Activated CD8-positive, alpha-beta memory T cell treated with anti-CD3 and anti-CD28 coated beads, Interleukin-2, amount 50 U/mL, for 48 hours (primary cell): ENCODE data around the gene IQCM.
"Not testable (repeated sequence)": the region's sequence is repeated elsewhere in the genome, so short reads cannot be mapped to it uniquely, and the experiment has no call there.

Experiments used
- DNase-seq: peaks from one replicate; pipeline ENCODE4 v3.0.0-alpha.2; 2020

The IQCM gene

DNA sequence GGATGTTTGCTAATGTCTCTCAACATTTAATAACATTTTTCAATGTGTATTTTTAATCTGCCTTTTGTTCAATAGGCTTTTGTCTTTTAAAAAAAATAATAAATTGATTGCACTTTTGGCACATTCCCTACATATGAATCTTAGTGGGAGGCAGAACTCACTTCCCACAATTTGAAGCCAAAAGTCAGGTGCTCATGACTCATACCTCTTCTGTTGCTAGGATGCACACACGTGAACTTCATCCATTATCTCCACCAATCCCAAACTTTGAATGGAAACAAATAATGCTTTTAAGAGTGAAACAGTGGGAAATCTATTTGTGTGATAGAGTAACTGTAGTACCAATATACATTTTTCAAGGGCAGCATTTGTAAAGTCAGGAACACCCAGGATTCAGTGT, 260.5 kb downstream of the IQCM start:
- DNase-seq = no peak

DNA sequence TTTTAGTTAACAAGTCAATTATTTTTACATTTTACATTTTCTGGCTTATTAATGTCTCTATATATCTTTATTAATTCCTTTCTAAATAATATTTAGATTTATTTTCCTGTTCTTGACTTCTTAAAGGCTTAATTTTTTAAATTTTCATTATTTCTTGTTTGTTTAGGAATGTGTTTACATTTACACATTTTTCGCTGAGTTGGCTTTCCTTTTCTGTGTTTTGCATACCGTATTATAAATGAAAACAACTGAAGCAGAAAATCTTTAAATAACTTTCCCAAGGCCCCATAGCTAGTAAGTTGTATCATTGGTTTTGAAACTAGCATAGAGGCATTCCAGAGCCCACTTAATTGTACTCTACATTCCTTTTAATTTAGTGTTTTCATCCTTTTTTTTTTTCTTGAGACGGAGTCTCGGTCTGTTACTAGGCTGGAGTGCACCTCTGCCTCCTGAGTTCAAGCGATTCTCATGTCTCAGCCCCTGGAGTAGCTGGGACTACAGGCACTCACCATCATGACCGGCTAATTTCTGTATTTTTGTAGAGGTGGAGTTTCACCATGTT, 261.6 kb downstream of the IQCM start:
- no peak for DNase-seq

DNA sequence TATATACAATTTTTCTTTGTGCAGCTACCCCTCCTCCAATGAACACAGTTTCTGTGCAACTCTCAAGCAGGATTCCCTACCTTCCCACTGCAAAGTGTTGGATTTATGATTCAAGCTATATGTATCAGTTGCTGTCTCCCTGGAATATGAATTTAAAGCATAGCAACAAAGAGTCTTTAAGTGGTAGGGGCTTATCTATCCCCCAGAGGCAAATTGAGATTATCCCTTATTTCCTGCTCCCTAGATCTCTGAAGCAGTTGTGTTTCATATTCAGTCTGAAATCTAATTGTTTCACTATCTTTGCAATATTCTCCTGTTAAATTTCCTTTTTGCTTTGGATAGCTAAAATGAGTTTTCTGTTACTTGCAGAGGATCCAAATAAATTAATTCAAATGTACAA, 263.0 kb downstream of the IQCM start:
- DNase-seq = no peak

DNA sequence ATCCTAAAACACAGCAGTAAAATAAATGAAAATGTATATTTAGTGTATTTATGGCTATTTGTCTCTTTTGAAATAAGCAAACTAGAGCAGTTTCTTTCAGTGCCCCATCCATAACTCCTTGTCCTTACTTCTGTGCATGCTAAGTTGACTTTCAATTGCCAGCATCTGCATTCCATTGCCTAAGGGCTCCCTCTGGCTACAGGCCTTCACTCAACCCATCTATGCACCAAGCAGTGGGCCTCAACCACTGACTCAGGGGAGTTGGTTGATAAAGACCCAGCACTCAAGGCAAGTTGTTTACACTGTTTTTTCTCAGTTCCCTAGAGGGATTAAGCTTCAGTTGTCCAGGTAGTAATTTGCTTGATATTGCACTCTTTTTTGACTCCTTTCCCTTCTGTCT, 265.7 kb downstream of the IQCM start:
- DNase-seq = no peak

DNA sequence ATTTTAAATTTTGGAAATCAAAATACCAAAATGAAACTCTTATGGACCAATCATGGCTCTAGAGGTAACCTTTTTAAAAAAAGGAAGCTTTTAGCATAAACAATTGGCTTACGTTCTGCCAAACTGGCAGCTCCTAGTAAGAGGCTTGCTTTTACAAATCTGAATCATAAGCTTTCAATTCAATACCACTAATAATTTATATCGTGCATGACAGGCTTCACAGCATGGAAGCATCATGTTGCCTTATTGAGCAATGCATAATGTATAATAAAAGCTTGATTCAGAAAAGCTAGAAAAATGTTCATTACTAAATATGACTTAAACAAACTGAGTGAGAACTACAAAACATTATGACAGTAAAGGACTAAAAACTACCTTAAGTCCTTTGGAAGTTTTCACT, 280.9 kb downstream of the IQCM start:
- no peak for DNase-seq

DNA sequence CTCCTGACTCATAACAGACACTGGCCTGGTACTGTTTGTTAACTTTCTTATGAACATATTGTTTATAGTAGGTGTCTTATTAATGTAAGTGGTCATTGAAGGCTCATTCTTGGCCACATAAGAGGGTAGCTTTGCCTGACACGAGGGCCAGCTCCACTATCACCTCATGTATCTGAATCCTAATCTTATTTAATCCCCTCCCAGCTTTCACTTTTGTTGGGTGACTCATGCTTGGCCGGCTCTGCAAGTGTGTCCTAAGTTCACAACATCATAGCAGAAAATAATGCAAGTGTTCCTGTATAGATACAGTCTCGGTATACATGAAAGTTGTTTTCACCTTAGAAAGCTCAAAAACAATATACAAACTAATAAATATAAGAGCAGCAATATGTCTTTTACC, 283.8 kb downstream of the IQCM start:
- no peak for DNase-seq

DNA sequence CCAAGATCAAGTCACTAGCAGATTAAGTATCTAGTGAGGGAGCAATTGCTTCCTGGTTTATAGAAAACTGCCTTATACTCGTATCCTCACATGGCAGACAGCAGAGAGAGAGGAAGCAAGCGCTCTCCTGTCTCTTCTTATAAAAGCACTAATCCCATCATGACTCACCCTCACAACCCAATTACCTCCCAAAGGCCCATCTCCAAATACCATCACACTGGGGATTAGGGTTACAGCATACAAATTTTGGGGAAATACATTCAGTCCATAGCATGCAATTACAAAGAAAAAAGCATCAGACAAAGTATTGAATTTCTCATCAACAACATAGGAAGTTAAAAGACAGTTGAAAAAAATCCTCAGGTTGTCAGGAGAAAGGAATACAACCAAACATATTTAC, 292.6 kb downstream of the IQCM start:
- no peak for DNase-seq

- DNase-seq = no peak
Observed at GRCh38 chr4:149521611-149522425, 293.8 kb downstream of the IQCM start.

DNA sequence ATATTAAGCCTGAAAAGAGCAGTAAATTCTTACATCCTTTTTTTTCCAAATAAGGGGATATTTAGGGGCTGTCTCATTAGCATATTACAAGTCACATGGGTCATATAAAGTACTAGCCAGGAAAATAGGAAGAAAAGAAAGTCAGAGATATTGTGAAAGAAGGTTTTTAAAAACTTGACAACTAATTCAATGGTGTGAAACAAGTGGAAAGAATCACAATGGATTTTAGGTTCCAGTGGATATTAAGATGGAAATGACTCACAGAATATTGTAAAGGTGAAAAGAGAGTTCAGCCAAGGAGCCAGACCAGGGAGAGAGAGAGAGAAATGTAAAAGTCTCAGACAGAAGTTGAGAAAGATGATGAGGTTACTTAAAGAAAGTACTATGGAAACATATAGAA, 297.2 kb downstream of the IQCM start:
- no peak for DNase-seq

GRCh38 chr4:149513081-149513480, 302.6 kb downstream of the IQCM start:
- no peak for DNase-seq

DNA sequence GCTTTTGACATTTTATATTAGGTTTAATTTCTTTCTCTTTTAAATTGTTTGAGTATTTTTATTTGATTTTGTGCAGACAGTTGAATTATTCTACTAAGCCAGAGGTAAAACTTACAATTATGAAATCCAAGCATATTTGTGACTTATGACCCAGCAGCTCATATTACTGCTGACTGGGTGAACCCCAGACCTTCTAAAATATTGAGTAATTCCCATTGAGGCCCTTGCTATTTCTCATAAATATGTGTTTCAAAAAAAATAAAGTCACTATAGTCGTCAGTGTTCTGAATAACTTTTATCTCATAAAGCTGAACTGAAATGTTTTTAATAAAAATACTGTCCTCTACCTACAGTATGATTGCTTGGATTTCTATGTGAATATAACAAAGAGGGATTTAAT, 303.1 kb downstream of the IQCM start:
- DNase-seq = no peak

DNA sequence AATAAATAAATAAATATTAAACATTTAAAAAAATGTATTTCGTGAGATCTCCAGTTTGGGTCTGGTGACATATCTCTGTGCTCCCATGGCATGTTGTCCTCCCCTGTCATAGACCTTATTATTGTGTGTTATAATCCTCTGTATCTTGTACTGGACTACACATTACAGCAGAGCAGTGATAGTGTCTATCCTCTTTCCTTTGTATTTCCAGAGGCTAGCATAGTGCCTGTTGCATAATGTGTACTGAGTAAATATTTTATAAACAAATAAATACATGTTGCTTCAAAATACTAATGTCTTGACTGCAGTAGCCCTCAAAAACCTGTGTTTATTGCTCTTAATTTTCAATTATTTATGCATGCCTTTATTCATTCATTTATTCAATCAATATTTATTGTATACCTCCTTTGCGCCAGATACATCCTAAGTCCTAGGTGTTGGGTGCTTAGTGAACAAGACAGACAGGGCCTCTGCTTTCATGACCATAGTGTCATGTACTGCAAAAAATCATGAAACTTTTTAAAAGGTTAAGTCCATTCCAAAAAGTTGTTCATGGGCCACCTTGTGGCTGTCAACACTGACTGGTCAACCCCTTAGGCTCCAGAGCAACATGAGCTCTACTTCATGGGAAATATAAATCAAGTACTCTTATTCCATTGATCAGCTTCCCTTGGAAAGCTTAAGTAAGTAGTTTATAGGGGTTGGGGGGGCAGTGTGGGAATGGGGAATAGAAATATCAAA, 303.9 kb downstream of the IQCM start:
- no peak for DNase-seq

- DNase-seq = not testable (repeated sequence)
Observed at GRCh38 chr4:149507309-149507708, 308.3 kb downstream of the IQCM start.

DNA sequence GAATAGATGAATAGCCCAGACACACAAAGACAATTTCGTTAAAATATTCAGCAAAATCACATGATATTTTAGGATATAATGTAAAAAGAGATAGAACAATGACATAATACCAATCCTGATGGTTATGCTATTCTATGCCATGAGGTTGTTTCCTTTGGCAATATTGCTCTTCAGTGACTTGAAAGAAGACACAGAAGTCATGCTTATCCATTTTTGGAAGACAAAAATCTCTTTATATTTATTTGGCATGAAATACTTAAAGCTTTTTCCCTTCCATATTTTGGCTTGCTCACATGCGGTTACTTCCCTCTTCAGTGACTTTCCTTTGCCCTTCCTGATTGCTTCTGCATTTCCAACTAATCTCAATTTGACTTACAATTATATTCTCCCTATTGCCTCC, 314.8 kb downstream of the IQCM start:
- no peak for DNase-seq

DNA sequence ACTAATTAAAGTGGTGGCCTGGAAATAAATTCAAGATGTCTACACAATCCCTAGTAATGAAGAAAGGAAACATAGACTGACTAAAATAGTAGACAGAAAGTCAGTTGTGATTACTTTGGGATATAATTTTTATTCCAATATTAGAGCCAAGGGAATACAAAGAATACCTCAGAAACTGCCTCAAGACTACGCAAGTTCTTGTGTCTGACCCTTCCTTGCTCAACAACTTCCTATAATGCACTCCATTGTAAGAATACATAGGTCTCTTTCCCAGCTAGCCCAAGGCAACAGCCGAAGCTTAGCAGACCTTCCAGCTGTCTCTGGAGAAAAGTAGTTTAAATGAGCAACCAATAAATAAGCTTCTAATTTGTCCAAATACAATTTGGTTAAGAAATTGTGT, 315.9 kb downstream of the IQCM start:
- DNase-seq = no peak

DNA sequence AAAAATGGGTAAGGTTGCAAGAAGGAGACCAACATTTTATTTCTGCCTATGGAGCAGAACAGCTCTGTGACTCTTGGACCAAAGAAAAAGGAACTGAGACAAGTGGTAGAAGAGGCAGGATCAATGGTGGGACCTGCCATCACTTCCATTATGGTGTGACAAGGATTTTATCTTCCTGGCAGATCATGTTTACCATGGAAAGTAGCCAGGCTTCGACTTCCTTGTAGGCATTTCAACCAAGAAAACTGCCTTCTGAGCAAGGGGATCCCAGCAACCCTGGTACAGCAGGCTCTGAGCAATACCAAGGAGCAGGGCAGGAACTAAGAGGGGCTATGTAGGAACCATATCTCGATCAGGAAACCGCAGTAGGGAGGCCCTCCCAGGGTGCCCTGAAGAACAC, 317.4 kb downstream of the IQCM start:
- no peak for DNase-seq

- no peak for DNase-seq
Observed at GRCh38 chr4:149493492-149493891, 322.2 kb downstream of the IQCM start.

- no peak for DNase-seq
Observed at GRCh38 chr4:149489321-149489720, 326.3 kb downstream of the IQCM start.

GRCh38 chr4:149486861-149487260, 328.8 kb downstream of the IQCM start:
- DNase-seq = no peak

- not testable (repeated sequence) for DNase-seq
Observed at GRCh38 chr4:149468669-149469068, 347.0 kb downstream of the IQCM start.

GRCh38 chr4:149466446-149466845, 349.2 kb downstream of the IQCM start:
- no peak for DNase-seq

DNA sequence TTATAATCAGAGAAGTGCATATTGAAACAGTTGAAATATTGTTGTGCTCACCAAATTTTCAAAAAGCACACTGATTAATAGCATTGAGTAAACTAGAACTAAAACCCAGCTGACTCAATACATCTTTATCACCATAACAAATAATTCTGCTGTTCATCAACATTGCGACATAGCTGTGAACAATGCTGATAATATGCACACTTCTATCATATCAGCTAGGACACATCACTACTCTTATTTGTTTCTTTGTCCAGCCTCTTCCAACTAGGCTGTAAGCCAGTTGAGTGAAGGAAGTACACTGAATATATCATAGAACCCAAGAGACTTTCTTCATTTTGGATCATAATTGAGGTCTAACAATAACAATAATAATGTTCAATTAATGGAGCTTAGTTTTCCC, 349.7 kb downstream of the IQCM start:
- DNase-seq = no peak

DNA sequence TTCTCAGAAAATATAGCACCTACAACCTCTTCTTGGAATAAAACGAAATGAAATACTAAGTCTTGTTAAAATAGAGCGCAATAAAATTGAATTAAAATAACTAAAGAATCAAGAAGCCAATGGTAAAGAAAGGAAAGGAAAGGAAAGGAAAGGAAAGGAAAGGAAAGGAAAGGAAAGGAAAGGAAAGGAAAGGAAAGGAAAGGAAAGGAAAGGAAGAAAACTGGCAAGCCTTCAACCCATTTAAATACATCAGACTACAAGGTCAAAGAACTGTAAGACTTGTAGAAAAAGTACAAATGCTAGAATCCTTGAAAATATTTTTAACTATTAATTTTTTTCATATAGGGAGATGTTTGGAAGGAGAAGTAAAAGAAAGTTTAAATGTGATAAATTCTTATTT, 372.1 kb downstream of the IQCM start:
- DNase-seq = no peak

- DNase-seq = no peak
Observed at GRCh38 chr4:149441338-149441737, 374.3 kb downstream of the IQCM start.
